K562 (cell line): ENCODE data around the gene PPP1CA. TPM values are rescaled to one million over a fixed set of nuclear protein-coding genes. Genes with fewer than 3 reads are reported as not detected.

Experiments used
- ATF6 ChIP-seq: sonication (generic); formaldehyde crosslinking; IDR thresholded peaks from 2 replicates; pipeline ENCODE4 v1.4.0; 2020; ENCODE audit warnings: mild to moderate bottlenecking, missing genetic modification reagents
- CBX3 ChIP-seq, 2 experiments: IDR thresholded peaks; 1 replicate in 1 of 2; 2 replicates in 1 of 2; pipeline ENCODE4 v1.6.1; 2012; ENCODE audit warnings: inconsistent platforms in 2 of 2, low read length in 2 of 2, borderline replicate concordance in 1 of 2, control low read depth in 1 of 2
- CBX8 ChIP-seq: fragments of 200-600 bp; sonication (generic); IDR thresholded peaks from 2 replicates; pipeline ENCODE4 v1.6.1; 2012; ENCODE audit warnings: borderline replicate concordance, mixed run types, low read depth, mild to moderate bottlenecking, moderate library complexity, mixed read lengths, low read length, control low read depth, inconsistent platforms; ENCODE audit not compliant: poor library complexity, severe bottlenecking; ENCODE audit errors: extremely low read depth
- CHCHD3 ChIP-seq: fragments of 250-450 bp; sonication (Bioruptor Pico); IDR thresholded peaks from 2 replicates; pipeline ENCODE4 v2.1.2; 2022; ENCODE audit warnings: mild to moderate bottlenecking
- DIDO1 ChIP-seq: fragments of 450-650 bp; IDR thresholded peaks from 2 replicates; pipeline ENCODE4 v1.6.1; 2016; ENCODE audit warnings: low read depth, missing biosample characterization, missing genetic modification characterization
- ELF2 ChIP-seq: fragments of 250-450 bp; sonication (Bioruptor Pico); IDR thresholded peaks from 2 replicates; pipeline ENCODE4 v1.5.0; 2021; ENCODE audit warnings: mild to moderate bottlenecking
- ETS1 ChIP-seq: conservative IDR thresholded peaks from 2 replicates; pipeline ENCODE4 v1.6.1; 2011; ENCODE audit warnings: low read depth, mild to moderate bottlenecking, low read length; ENCODE audit not compliant: control insufficient read depth
- FOS ChIP-seq: IDR thresholded peaks from 3 replicates; pipeline ENCODE4 v1.6.1; 2011; ENCODE audit not compliant: insufficient read length; ENCODE audit errors: extremely low read depth
- FUS ChIP-seq: fragments of 200-400 bp; formaldehyde crosslinking; optimal IDR thresholded peaks from 2 replicates; pipeline ENCODE3; 2017; ENCODE audit warnings: low read depth, low read length
- GTF2E2 ChIP-seq: fragments of 200-800 bp; sonication (Bioruptor generic); IDR thresholded peaks from 2 replicates; pipeline ENCODE4 v1.6.1; 2016; ENCODE audit warnings: missing genetic modification characterization, missing compliant biosample characterization
- JUND ChIP-seq, 2 experiments: IDR thresholded peaks; 2 replicates in 1 of 2; 3 replicates in 1 of 2; pipeline ENCODE4 v1.6.1; 2011; ENCODE audit warnings: borderline replicate concordance in 2 of 2, low read depth in 2 of 2, low read length in 2 of 2, improper control_type of control experiment in 1 of 2, missing biosample characterization in 1 of 2, missing genetic modification characterization in 1 of 2, missing genetic modification reagents in 1 of 2
- KDM1A ChIP-seq, 2 experiments: fragments of 450-650 bp; IDR thresholded peaks; 2 replicates each; pipeline ENCODE4 v1.6.1; 2016; ENCODE audit warnings: mild to moderate bottlenecking in 2 of 2
- MAX ChIP-seq: sonication (generic); formaldehyde crosslinking; IDR thresholded peaks from 2 replicates; pipeline ENCODE4 v1.9.0; 2022; ENCODE audit warnings: mild to moderate bottlenecking, missing genetic modification reagents
- MTF1 ChIP-seq: fragments of 250-450 bp; sonication (Bioruptor Pico); IDR thresholded peaks from 2 replicates; pipeline ENCODE4 v1.9.0; 2021; ENCODE audit warnings: moderate library complexity, mild to moderate bottlenecking, inconsistent platforms, borderline replicate concordance
- NFIC ChIP-seq: fragments of 450-650 bp; IDR thresholded peaks from 2 replicates; pipeline ENCODE4 v1.6.1; 2017; ENCODE audit warnings: mild to moderate bottlenecking, inconsistent platforms
- NFXL1 ChIP-seq: fragments of 450-650 bp; formaldehyde crosslinking; IDR thresholded peaks from 2 replicates; pipeline ENCODE4 v1.4.0; 2021; ENCODE audit warnings: mild to moderate bottlenecking
- NONO ChIP-seq, 2 experiments: fragments of 200-400 bp in 1 of 2; fragments of 450-650 bp in 1 of 2; formaldehyde crosslinking in 1 of 2; IDR thresholded peaks; 2 replicates each; pipeline ENCODE4 v1.6.1; 2017; ENCODE audit warnings: low read depth in 2 of 2, mild to moderate bottlenecking in 2 of 2, moderate library complexity in 2 of 2, low read length in 1 of 2
- PTRF ChIP-seq: fragments of 450-650 bp; IDR thresholded peaks from 2 replicates; pipeline ENCODE4 v1.6.1; 2016; ENCODE audit warnings: mild to moderate bottlenecking, missing genetic modification characterization, missing compliant biosample characterization
- RHOXF2B ChIP-seq: fragments of 250-450 bp; sonication (Bioruptor Pico); conservative IDR thresholded peaks from 2 replicates; pipeline ENCODE4 v1.5.1; 2021
- SOX6 ChIP-seq: fragments of 450-650 bp; IDR thresholded peaks from 2 replicates; pipeline ENCODE4 v1.6.1; 2014; ENCODE audit warnings: mild to moderate bottlenecking
- SREBF2 ChIP-seq: sonication (generic); formaldehyde crosslinking; IDR thresholded peaks from 2 replicates; pipeline ENCODE4 v1.4.0; 2020; ENCODE audit warnings: mild to moderate bottlenecking, missing genetic modification reagents
- TEAD4 ChIP-seq, 2 experiments: sonication (generic) in 1 of 2; formaldehyde crosslinking in 1 of 2; IDR thresholded peaks; 2 replicates each; pipeline versions ENCODE4 v1.6.1 to v1.8.0; 2012 to 2022; ENCODE audit warnings: borderline replicate concordance in 1 of 2, inconsistent platforms in 1 of 2, low read length in 1 of 2, mild to moderate bottlenecking in 1 of 2, missing genetic modification reagents in 1 of 2
- ZNF165 ChIP-seq: fragments of 250-450 bp; sonication (Bioruptor Pico); IDR thresholded peaks from 2 replicates; pipeline ENCODE4 v1.4.0; 2020; ENCODE audit warnings: borderline replicate concordance
- ZNF23 ChIP-seq: fragments of 250-450 bp; sonication (Bioruptor Pico); IDR thresholded peaks from 2 replicates; pipeline ENCODE4 v1.4.0; 2020; ENCODE audit warnings: mild to moderate bottlenecking
- ZNF324 ChIP-seq: fragments of 250-450 bp; sonication (Bioruptor Pico); IDR thresholded peaks from 2 replicates; pipeline ENCODE4 v1.4.0; 2020; ENCODE audit warnings: mild to moderate bottlenecking
- ZNF785 ChIP-seq: fragments of 250-450 bp; sonication (Bioruptor Pico); IDR thresholded peaks from 2 replicates; pipeline ENCODE4 v1.4.0; 2020; ENCODE audit warnings: mild to moderate bottlenecking
- polyA plus RNA-seq, 8 experiments: library from polyadenylated mRNA; depleted of rRNA in 4 of 8; stranded (reverse) in 5 of 8; unstranded in 3 of 8; fragments of >200 nt; fragmentation: Nextera tagmentation in 2 of 8; fragmentation: Illumina TruSeq in 1 of 8; extraction: Ambion mirVana in 2 of 8; extraction: Trizol in 1 of 8; gene quantifications; 2 replicates each; pipeline versions ENCODE4 v1.2.1 to v1.2.3, GENCODE V29; 2011 to 2014; ENCODE audit warnings: inconsistent platforms in 1 of 8, missing spikeins in 1 of 8
- total RNA-seq, 7 experiments: library from RNA; depleted of rRNA in 6 of 7; stranded (reverse); fragments of >200 nt in 6 of 7; fragmentation: Illumina TruSeq in 2 of 7; extraction: Trizol in 2 of 7; gene quantifications; 2 replicates each; pipeline versions ENCODE4 v1.2.1 to v1.2.3, GENCODE V29; 2011 to 2021; ENCODE audit warnings: low replicate concordance in 1 of 7

The PPP1CA gene
- total and polyA plus RNA-seq, 9 of the 15 experiments (the other 6 are each of a cell fraction or from before 2014, with no cell fraction given), result 18.2 to 242 (median 188) TPM

- TF ChIP-seq CHCHD3 (CRISPR knock-in tag), result no peak
- TF ChIP-seq FUS, result no peak
- no peak for TF ChIP-seq ZNF165 (CRISPR knock-in tag)
- TF ChIP-seq SREBF2 (CRISPR knock-in tag), result no peak
- TF ChIP-seq ZNF785, result no peak
- no peak for TF ChIP-seq SOX6
- TF ChIP-seq ZNF324, result no peak
- TF ChIP-seq NONO (IDR thresholded peaks at IDR 0.05; ENCODE audit: low read depth in 2 of 2, low read length in 1 of 2), result no peak
- no peak for TF ChIP-seq ELF2
- no peak for TF ChIP-seq GTF2E2 (tag)
- TF ChIP-seq MAX (CRISPR knock-in tag), result peak; percentile 49; the same call in 1 of the 2 replicates
- TF ChIP-seq CBX8, result no peak
- TF ChIP-seq RHOXF2B (CRISPR knock-in tag), result no peak
- peak; percentile 67 for TF ChIP-seq ETS1
- no peak for TF ChIP-seq NFXL1
- no peak for TF ChIP-seq ZNF23 (CRISPR knock-in tag)
- no peak for TF ChIP-seq NFIC
- TF ChIP-seq FOS, result no peak
- 0 out of 2 replicates have a peak, but pooled peaks have one; percentile 35 for TF ChIP-seq ATF6 (CRISPR knock-in tag)
- no peak for TF ChIP-seq MTF1
- TF ChIP-seq KDM1A (IDR thresholded peaks at IDR 0.05), result peak in 1 of 2 experiments; percentile 62; a peak in 3 of 4 replicates
- TF ChIP-seq TEAD4 (IDR thresholded peaks at IDR 0.05; ENCODE audit: low read length), result no peak
- TF ChIP-seq TEAD4 (CRISPR knock-in tag; IDR thresholded peaks at IDR 0.05; ENCODE audit: borderline replicate concordance), result no peak
- peak; percentile 42 for TF ChIP-seq JUND (IDR thresholded peaks at IDR 0.05; ENCODE audit: borderline replicate concordance, low read depth, low read length)
- no peak; the same call in 2 of the 3 replicates for TF ChIP-seq JUND (tag; IDR thresholded peaks at IDR 0.05; ENCODE audit: borderline replicate concordance, low read depth, low read length)
- no peak for TF ChIP-seq PTRF (tag)
- TF ChIP-seq CBX3 (IDR thresholded peaks at IDR 0.05; ENCODE audit: borderline replicate concordance in 1 of 2, low read length in 2 of 2), result peak in 1 of 2 experiments; percentile 78; a peak in 1 of 3 replicates
- TF ChIP-seq DIDO1 (tag), result no peak
These were observed 34.9 kb upstream of the PPP1CA start (continued) for GRCh38 chr11:67436459-67437081.
